Natural killer cell treated with Interleukin-12 subunit alpha and Interleukin-12 subunit beta and Interleukin-15 and Interleukin-18, amount 100 ng/mL, for 72 hours (primary cell): Measurements from ENCODE around the gene NEUROD4. TPM values are rescaled to one million over a fixed set of nuclear protein-coding genes. Genes with fewer than 3 reads are reported as not detected.

Source experiments
- ATAC-seq, 2 donors: fragments of 150-1000 bp; cut with Tn5 transposase in 1 of 2; sonication (Bioruptor Pico), chemical (Tn5 transposase) in 1 of 2; 2 replicates each; pipeline ENCODE4 v1.10.0; 2021
- DNase-seq: peaks from one replicate; pipeline ENCODE4 v3.0.0; 2022; ENCODE audit warnings: low spot score
- H3K27ac Mint-ChIP-seq, 2 donors: 1 replicate in 1 of 2; 2 replicates in 1 of 2; pipeline ENCODE4 v1.8.0; 2022; ENCODE audit warnings: mixed read lengths in 2 of 2, mild to moderate bottlenecking in 1 of 2, moderate library complexity in 1 of 2
- H3K27me3 Mint-ChIP-seq, 2 donors: 1 replicate in 1 of 2; 2 replicates in 1 of 2; pipeline ENCODE4 v1.8.0; 2022; ENCODE audit warnings: mixed read lengths in 2 of 2
- H3K36me3 Mint-ChIP-seq: one replicate; pipeline ENCODE4 v1.8.0; 2022; ENCODE audit warnings: mixed read lengths
- H3K4me1 Mint-ChIP-seq, 2 donors: 1 replicate in 1 of 2; 2 replicates in 1 of 2; pipeline ENCODE4 v1.8.0; 2022; ENCODE audit warnings: low read depth in 2 of 2, mixed read lengths in 2 of 2, mild to moderate bottlenecking in 1 of 2
- H3K4me3 Mint-ChIP-seq: one replicate; pipeline ENCODE4 v1.8.0; 2022; ENCODE audit warnings: mixed read lengths
- H3K9me3 Mint-ChIP-seq: 2 replicates; pipeline ENCODE4 v1.8.0; 2022; ENCODE audit warnings: mixed read lengths
- total RNA-seq, 2 donors: library from RNA; stranded (reverse); gene quantifications; one replicate each; pipeline ENCODE4 v1.2.3, GENCODE V29; 2022

The NEUROD4 gene
- total RNA-seq, 2 donors from 2014 or later = not detected

GRCh38 chr12:55024575-55024974, 4.8 kb downstream of the NEUROD4 start:
- H3K4me1 Mint-ChIP-seq = peaks cover 4 to 6% of the 10 kb centered on the region in 2 donors
- no peaks in the 10 kb centered on the region for H3K36me3 Mint-ChIP-seq
- no peak for ATAC-seq
- no peak overlapping the region for H3K27ac Mint-ChIP-seq
- H3K4me3 Mint-ChIP-seq = no peak overlapping the region
- no peak for DNase-seq
- peaks cover 33 to 41% of the 10 kb centered on the region in 2 donors for H3K27me3 Mint-ChIP-seq
- H3K9me3 Mint-ChIP-seq = no peaks in the 10 kb centered on the region

DNA sequence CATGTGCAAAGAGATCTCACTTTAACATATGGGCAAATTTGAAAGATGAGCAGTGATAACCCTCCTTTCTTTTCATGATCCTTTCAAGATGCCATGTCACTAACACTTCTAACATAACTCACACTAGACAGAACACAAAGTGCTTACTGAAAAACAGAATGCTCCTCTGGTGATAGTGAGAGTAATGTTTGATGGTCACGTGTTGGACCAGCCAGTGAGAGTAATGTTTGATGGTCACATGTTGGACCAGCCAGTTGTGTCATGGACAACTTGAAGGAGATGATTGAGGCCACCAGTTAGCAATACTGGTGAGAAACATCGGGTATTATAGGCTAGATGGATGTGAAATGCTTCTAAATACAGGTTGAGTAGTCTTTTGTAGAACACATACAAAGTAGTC, 5.7 kb downstream of the NEUROD4 start:
- Mint-ChIP-seq H3K27ac (no peak overlapping the region), H3K4me1 (no peaks in the 10 kb centered on the region), H3K4me3 (no peak overlapping the region), H3K9me3 (no peaks in the 10 kb centered on the region), H3K27me3 (peaks cover 26 to 38% of the 10 kb centered on the region in 2 donors), H3K36me3 (no peaks in the 10 kb centered on the region)
- DNase-seq = no peak
- no peak for ATAC-seq

GRCh38 chr12:55034218-55034617, 14.4 kb downstream of the NEUROD4 start:
- Mint-ChIP-seq H3K27ac (no peak overlapping the region), H3K27me3 (peaks cover 4 to 10% of the 10 kb centered on the region in 2 donors), H3K9me3 (no peaks in the 10 kb centered on the region), H3K4me3 (no peak overlapping the region), H3K4me1 (peaks cover 23 to 25% of the 10 kb centered on the region in 2 donors), H3K36me3 (no peaks in the 10 kb centered on the region)
- DNase-seq = no peak
- peak in 1 of 2 donors; percentile 24 for ATAC-seq

GRCh38 chr12:55036326-55037115, 16.7 kb downstream of the NEUROD4 start:
- Mint-ChIP-seq H3K27me3 (peaks cover 10 to 13% of the 10 kb centered on the region in 2 donors), H3K4me1 (peaks cover 23 to 25% of the 10 kb centered on the region in 2 donors), H3K36me3 (no peaks in the 10 kb centered on the region), H3K27ac (peak overlapping the region in 1 of 2 donors; percentile 4), H3K9me3 (no peaks in the 10 kb centered on the region), H3K4me3 (peak overlapping the region; percentile 55)
- DNase-seq = no peak
- no peak for ATAC-seq

- Mint-ChIP-seq H3K27me3 (peaks cover 10 to 13% of the 10 kb centered on the region in 2 donors), H3K36me3 (no peaks in the 10 kb centered on the region), H3K4me1 (peaks cover 23 to 25% of the 10 kb centered on the region in 2 donors), H3K9me3 (no peaks in the 10 kb centered on the region), H3K27ac (no peak overlapping the region), H3K4me3 (no peak overlapping the region)
- DNase-seq (no peak), ATAC-seq (no peak)
Observed at GRCh38 chr12:55037351-55037987, 17.7 kb downstream of the NEUROD4 start.

GRCh38 chr12:55039395-55040354, 19.9 kb downstream of the NEUROD4 start:
- no peaks in the 10 kb centered on the region for H3K9me3 Mint-ChIP-seq
- H3K36me3 Mint-ChIP-seq = no peaks in the 10 kb centered on the region
- peaks cover 23 to 25% of the 10 kb centered on the region in 2 donors for H3K4me1 Mint-ChIP-seq
- DNase-seq (no peak), ATAC-seq (no peak)
- no peak overlapping the region for H3K4me3 Mint-ChIP-seq
- peak overlapping the region in 1 of 2 donors; percentile 10 for H3K27ac Mint-ChIP-seq
- H3K27me3 Mint-ChIP-seq = peaks cover 12 to 19% of the 10 kb centered on the region in 2 donors

- Mint-ChIP-seq H3K4me3 (no peak overlapping the region), H3K27me3 (peaks cover 12 to 19% of the 10 kb centered on the region in 2 donors), H3K4me1 (peaks cover 12 to 13% of the 10 kb centered on the region in 2 donors), H3K9me3 (no peaks in the 10 kb centered on the region), H3K36me3 (no peaks in the 10 kb centered on the region), H3K27ac (no peak overlapping the region)
- no peak for ATAC-seq
- DNase-seq = no peak
Observed at GRCh38 chr12:55041345-55042055, 21.7 kb downstream of the NEUROD4 start.

DNA sequence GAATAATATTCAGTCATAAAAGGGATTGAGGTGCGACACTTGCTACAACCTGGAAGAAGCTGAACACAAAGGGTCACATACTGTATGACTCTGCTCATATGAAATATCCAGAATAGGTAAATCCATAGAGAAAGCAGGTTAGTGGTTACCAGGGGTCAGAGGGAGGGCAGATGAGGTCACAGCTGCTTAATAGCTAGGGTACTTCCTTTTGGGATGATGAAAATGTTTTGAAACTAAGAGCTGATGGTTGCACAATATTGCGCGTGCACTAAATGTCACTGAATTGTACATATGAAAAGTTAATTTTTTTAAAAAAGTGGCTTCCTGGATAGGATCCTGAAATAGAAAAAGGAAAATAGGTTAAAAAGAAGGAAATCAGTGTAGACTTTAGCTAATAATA, 23.8 kb downstream of the NEUROD4 start:
- DNase-seq = no peak
- Mint-ChIP-seq H3K4me3 (no peak overlapping the region), H3K9me3 (no peaks in the 10 kb centered on the region), H3K36me3 (no peaks in the 10 kb centered on the region), H3K4me1 (no peaks in the 10 kb centered on the region), H3K27ac (no peak overlapping the region), H3K27me3 (peaks cover 14 to 25% of the 10 kb centered on the region in 2 donors)
- ATAC-seq = no peak

GRCh38 chr12:55044135-55044534, 24.4 kb downstream of the NEUROD4 start:
- no peak for DNase-seq
- peaks cover 13 to 28% of the 10 kb centered on the region in 2 donors for H3K27me3 Mint-ChIP-seq
- no peaks in the 10 kb centered on the region for H3K9me3 Mint-ChIP-seq
- H3K4me1 Mint-ChIP-seq = no peaks in the 10 kb centered on the region
- no peaks in the 10 kb centered on the region for H3K36me3 Mint-ChIP-seq
- no peak overlapping the region for H3K27ac Mint-ChIP-seq
- ATAC-seq = no peak
- no peak overlapping the region for H3K4me3 Mint-ChIP-seq

- peaks cover 5 to 18% of the 10 kb centered on the region in 2 donors for H3K27me3 Mint-ChIP-seq
- H3K4me3 Mint-ChIP-seq = no peak overlapping the region
- H3K9me3 Mint-ChIP-seq = no peaks in the 10 kb centered on the region
- no peak for ATAC-seq
- H3K4me1 Mint-ChIP-seq = no peaks in the 10 kb centered on the region
- no peaks in the 10 kb centered on the region for H3K36me3 Mint-ChIP-seq
- DNase-seq = no peak
- no peak overlapping the region for H3K27ac Mint-ChIP-seq
Observed at GRCh38 chr12:55049676-55050075, 29.9 kb downstream of the NEUROD4 start.

DNA sequence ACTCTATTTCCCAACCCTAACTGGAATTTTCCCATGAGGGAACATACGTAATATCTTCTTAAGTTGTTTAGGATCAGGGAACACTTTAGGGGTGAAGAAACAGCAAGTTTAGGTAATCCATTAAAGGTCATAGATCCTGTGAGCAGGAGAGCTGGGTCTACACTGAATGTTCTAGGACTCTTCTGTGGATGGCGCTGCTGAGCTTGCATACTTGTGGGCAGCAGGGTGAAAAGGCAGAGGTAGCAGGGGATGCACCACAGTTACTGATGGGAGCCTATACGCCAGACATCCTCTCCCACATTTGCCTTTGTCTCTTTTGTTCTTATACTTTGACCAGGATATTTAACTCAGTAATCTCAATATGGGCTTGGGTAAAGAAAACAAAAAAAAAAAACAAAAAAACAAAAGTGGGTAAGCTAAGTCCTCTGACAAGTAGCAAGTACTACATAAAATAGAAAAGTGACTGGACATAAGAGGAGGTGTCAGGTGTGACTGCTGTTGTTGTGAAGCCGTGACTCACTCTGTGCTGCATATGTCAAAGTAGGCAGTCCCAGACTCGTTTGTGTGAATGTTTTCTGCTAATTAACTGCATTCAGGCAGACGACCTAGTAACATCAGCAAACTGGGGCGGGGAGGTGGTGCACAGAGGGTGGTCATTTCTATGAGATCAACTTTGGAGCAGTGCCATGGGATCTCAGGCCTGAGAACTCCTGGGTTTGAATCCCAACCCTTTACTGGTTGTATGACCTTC, 31.6 kb downstream of the NEUROD4 start:
- no peak overlapping the region for H3K4me3 Mint-ChIP-seq
- H3K27ac Mint-ChIP-seq = no peak overlapping the region
- H3K27me3 Mint-ChIP-seq = peaks cover 8 to 22% of the 10 kb centered on the region in 2 donors
- no peaks in the 10 kb centered on the region for H3K36me3 Mint-ChIP-seq
- ATAC-seq (no peak), DNase-seq (no peak)
- no peaks in the 10 kb centered on the region for H3K9me3 Mint-ChIP-seq
- H3K4me1 Mint-ChIP-seq = no peaks in the 10 kb centered on the region

DNA sequence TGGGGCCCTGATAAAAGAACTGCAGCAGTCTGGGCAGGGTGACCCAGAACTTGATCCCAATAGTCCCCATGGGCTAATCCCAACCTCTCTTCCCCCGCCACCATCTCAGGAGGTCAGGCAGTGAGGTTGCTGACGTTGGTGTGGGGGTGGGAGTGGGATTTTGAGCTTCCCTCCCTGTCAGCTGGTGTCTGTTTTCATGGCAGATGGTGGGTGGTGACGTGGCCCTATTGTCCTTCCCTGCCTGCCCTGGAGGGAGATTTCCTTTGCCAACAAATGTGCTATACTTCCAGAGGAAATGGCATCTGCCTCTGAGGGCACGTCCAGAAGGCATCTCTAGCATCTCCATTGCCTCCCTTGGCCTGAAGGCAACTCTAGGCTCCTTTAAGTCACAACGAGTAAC, 37.7 kb downstream of the NEUROD4 start:
- Mint-ChIP-seq H3K4me1 (no peaks in the 10 kb centered on the region), H3K36me3 (no peaks in the 10 kb centered on the region), H3K4me3 (no peak overlapping the region), H3K27me3 (peaks cover 17 to 42% of the 10 kb centered on the region in 2 donors), H3K27ac (no peak overlapping the region), H3K9me3 (no peaks in the 10 kb centered on the region)
- DNase-seq (no peak), ATAC-seq (no peak)
